ENCODE results near the gene ENTPD2.
A peak's percentile ranks its signal among the peaks of the same experiment; 100 is the strongest.

ENTPD2 gene

GRCh38 chr9:137049544-137050449 lies 4.1 kb downstream of the ENTPD2 start:
- no peak overlapping the region for H3K4me3 ChIP-seq (ENCODE audit: low read length)
- peak; percentile 24 for DNase-seq (ENCODE audit: low read depth)
- TF ChIP-seq CTCF (conservative IDR thresholded peaks at IDR 0.05; ENCODE audit: low read length) = peak; percentile 53

GRCh38 chr9:137048655-137049543 lies 5.0 kb downstream of the ENTPD2 start:
- no peak for DNase-seq (ENCODE audit: low read depth)
- no peak for TF ChIP-seq CTCF (conservative IDR thresholded peaks at IDR 0.05; ENCODE audit: low read length)
- no peak overlapping the region for H3K4me3 ChIP-seq (ENCODE audit: low read length)

GRCh38 chr9:137046088-137046787 lies 7.6 kb downstream of the ENTPD2 start, which contains the start of gene NPDC1:
Gene NPDC1 (minus strand): TSS chr9:137046177. CDS start chr9:137045989, 188 bp downstream.
- peak; percentile 74 for TF ChIP-seq CTCF (conservative IDR thresholded peaks at IDR 0.05; ENCODE audit: low read length)
- peak within 1 kb of the TSS; percentile 65 for H3K4me3 ChIP-seq (ENCODE audit: low read length)
- peak; percentile 57 for DNase-seq (ENCODE audit: low read depth)

GRCh38 chr9:137045294-137046087 lies 8.4 kb downstream of the ENTPD2 start:
- no peak for TF ChIP-seq CTCF (conservative IDR thresholded peaks at IDR 0.05; ENCODE audit: low read length)
- peak; percentile 49 for DNase-seq (ENCODE audit: low read depth)
- peak overlapping the region; percentile 65 for H3K4me3 ChIP-seq (ENCODE audit: low read length)

GRCh38 chr9:137044502-137045177 lies 9.2 kb downstream of the ENTPD2 start:
- peak overlapping the region; percentile 64 for H3K4me3 ChIP-seq (ENCODE audit: low read length)
- no peak for TF ChIP-seq CTCF (conservative IDR thresholded peaks at IDR 0.05; ENCODE audit: low read length)
- no peak for DNase-seq (ENCODE audit: low read depth)

- DNase-seq (ENCODE audit: low read depth) = no peak
- no peak for TF ChIP-seq CTCF (conservative IDR thresholded peaks at IDR 0.05; ENCODE audit: low read length)
- H3K4me3 ChIP-seq (ENCODE audit: low read length) = peak overlapping the region; percentile 64
Observed at GRCh38 chr9:137044037-137044436, 9.8 kb downstream of the ENTPD2 start.

All from AG10803 (cell line).